Hematopoietic multipotent progenitor cell treated with erythropoietin and hydrocortisone succinate and interleukin-3 and kit ligand, for 6 days (in vitro differentiated cells): ENCODE data around the gene MAGIX.

ENCODE experiments used
- DNase-seq: peaks from one replicate; pipeline ENCODE4 v3.0.0-alpha.2; 2015

Gene MAGIX

DNA sequence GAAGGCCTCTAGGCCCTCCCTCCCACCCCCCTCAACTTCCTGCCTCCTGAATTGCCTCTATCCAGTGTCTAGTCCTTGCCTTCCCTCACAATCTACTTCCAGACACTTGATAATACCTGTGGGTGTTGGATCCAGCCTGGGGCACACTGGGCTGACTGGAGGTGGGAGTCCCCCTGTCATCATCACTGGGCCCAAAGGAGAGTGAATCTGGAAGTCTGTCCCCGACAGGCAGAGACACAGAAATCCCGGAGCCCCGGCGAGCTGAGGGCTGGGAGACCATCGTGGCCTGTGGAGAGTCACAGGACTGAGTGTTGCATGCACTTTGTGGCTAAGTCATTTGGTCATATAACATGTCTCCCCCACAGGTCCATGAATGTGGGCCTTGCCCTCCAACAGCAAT, 45.8 kb downstream of the MAGIX start:
- no peak for DNase-seq

GRCh38 chrX:49209434-49210251, 47.1 kb downstream of the MAGIX start:
- no peak for DNase-seq

- DNase-seq = no peak
These were observed 47.8 kb downstream of the MAGIX start for GRCh38 chrX:49210406-49210805.

- DNase-seq = no peak
These were observed 48.5 kb downstream of the MAGIX start for GRCh38 chrX:49211074-49211473.

DNA sequence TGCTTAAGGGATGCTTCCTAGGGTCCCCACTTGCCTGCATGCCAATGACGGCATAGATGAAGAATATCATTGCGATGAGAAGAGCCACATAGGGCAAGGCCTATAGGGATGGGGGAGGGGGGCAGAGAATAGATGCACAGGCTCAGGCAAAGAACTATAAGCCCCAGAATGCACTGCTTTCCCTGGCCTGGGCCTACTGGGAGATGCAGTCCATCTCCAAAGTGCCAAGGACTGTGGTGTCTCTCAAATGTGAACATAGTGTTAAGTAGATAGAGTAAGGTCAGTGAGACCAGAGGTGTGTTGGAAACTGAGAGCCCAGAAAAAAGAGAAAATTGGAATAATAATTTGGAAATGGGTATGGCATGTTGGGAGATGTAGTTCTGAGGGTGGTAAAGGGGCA, 49.7 kb downstream of the MAGIX start:
- DNase-seq = no peak

- no peak for DNase-seq
These were observed 50.3 kb downstream of the MAGIX start for GRCh38 chrX:49212861-49213260.

- no peak for DNase-seq
These were observed 51.9 kb downstream of the MAGIX start for GRCh38 chrX:49214416-49214815.

- no peak for DNase-seq
These were observed 52.5 kb downstream of the MAGIX start for GRCh38 chrX:49214996-49215526.
